KMS-11 (cell line): ENCODE measurements around the gene TSPAN18.

ENCODE experiments used
- H2AFZ ChIP-seq: fragments of 200-600 bp; sonication (generic); 2 replicates; pipeline ENCODE4 v1.6.1; 2016; ENCODE audit warnings: antibody characterized with exemption, mixed run types, low read depth
- H3K27ac ChIP-seq: fragments of 200-600 bp; sonication (generic); 2 replicates; pipeline ENCODE4 v1.6.1; 2016; ENCODE audit warnings: mild to moderate bottlenecking, mixed run types
- H3K27me3 ChIP-seq: fragments of 200-600 bp; sonication (generic); 2 replicates; pipeline ENCODE4 v1.6.1; 2017; ENCODE audit warnings: mild to moderate bottlenecking, low read depth, mixed run types, moderate library complexity; ENCODE audit not compliant: insufficient read depth
- H3K36me3 ChIP-seq: fragments of 200-600 bp; sonication (generic); 2 replicates; pipeline ENCODE4 v1.6.1; 2017; ENCODE audit warnings: mild to moderate bottlenecking, mixed run types; ENCODE audit not compliant: insufficient read depth
- H3K4me1 ChIP-seq: fragments of 200-600 bp; sonication (generic); 2 replicates; pipeline ENCODE4 v1.6.1; 2016; ENCODE audit warnings: mild to moderate bottlenecking, low read depth, mixed run types; ENCODE audit not compliant: poor library complexity, severe bottlenecking
- H3K4me2 ChIP-seq: fragments of 200-600 bp; sonication (generic); 2 replicates; pipeline ENCODE4 v1.7.0; 2016; ENCODE audit warnings: mild to moderate bottlenecking, mixed run types
- H3K4me3 ChIP-seq: fragments of 200-600 bp; sonication (generic); IDR thresholded peaks from 2 replicates; pipeline ENCODE4 v1.6.1; 2017; ENCODE audit warnings: low read depth, low read length, mixed read lengths; ENCODE audit not compliant: insufficient read depth
- H3K79me2 ChIP-seq: fragments of 200-600 bp; sonication (generic); 2 replicates; pipeline ENCODE4 v1.6.1; 2016; ENCODE audit warnings: low read depth, mixed run types; ENCODE audit not compliant: insufficient read depth
- H3K9ac ChIP-seq: fragments of 200-600 bp; sonication (generic); 2 replicates; pipeline ENCODE4 v1.6.1; 2016; ENCODE audit warnings: mild to moderate bottlenecking, mixed run types
- H4K20me1 ChIP-seq: fragments of 200-600 bp; sonication (generic); 2 replicates; pipeline ENCODE4 v1.6.1; 2016; ENCODE audit warnings: mild to moderate bottlenecking, mixed run types; ENCODE audit not compliant: insufficient read depth
- CTCF ChIP-seq: fragments of 200-600 bp; sonication (generic); conservative IDR thresholded peaks from 2 replicates; pipeline ENCODE4 v1.6.1; 2017; ENCODE audit warnings: low read depth, mild to moderate bottlenecking, antibody characterized with exemption, low read length, moderate library complexity, mixed read lengths

TSPAN18 gene

GRCh38 chr11:44878711-44879110, 151.9 kb downstream of the TSPAN18 start:
- no peak overlapping the region for H2AFZ ChIP-seq
- no peaks in the 10 kb centered on the region for H3K4me1 ChIP-seq
- no peaks in the 10 kb centered on the region for H3K79me2 ChIP-seq
- no peak overlapping the region for H3K4me2 ChIP-seq
- H3K9ac ChIP-seq = no peak overlapping the region
- H4K20me1 ChIP-seq = no peaks in the 10 kb centered on the region
- H3K4me3 ChIP-seq = no peak overlapping the region
- no peak for TF ChIP-seq CTCF
- H3K36me3 ChIP-seq = no peaks in the 10 kb centered on the region
- H3K27me3 ChIP-seq = no peaks in the 10 kb centered on the region
- no peak overlapping the region for H3K27ac ChIP-seq

GRCh38 chr11:44879432-44879831, 152.7 kb downstream of the TSPAN18 start:
- H3K27ac ChIP-seq = no peak overlapping the region
- no peak overlapping the region for H2AFZ ChIP-seq
- no peaks in the 10 kb centered on the region for H3K79me2 ChIP-seq
- H3K27me3 ChIP-seq = no peaks in the 10 kb centered on the region
- no peaks in the 10 kb centered on the region for H3K4me1 ChIP-seq
- no peak overlapping the region for H3K4me2 ChIP-seq
- H3K36me3 ChIP-seq = no peaks in the 10 kb centered on the region
- TF ChIP-seq CTCF = no peak
- H4K20me1 ChIP-seq = no peaks in the 10 kb centered on the region
- no peak overlapping the region for H3K9ac ChIP-seq
- no peak overlapping the region for H3K4me3 ChIP-seq

GRCh38 chr11:44880511-44880910, 153.7 kb downstream of the TSPAN18 start:
- Histone ChIP-seq H3K36me3 (no peaks in the 10 kb centered on the region), H3K9ac (no peak overlapping the region), H3K4me1 (no peaks in the 10 kb centered on the region), H4K20me1 (no peaks in the 10 kb centered on the region), H3K4me2 (no peak overlapping the region), H3K27ac (no peak overlapping the region), H3K27me3 (no peaks in the 10 kb centered on the region), H2AFZ (no peak overlapping the region), H3K4me3 (no peak overlapping the region), H3K79me2 (no peaks in the 10 kb centered on the region)
- no peak for TF ChIP-seq CTCF

GRCh38 chr11:44880953-44881352, 154.2 kb downstream of the TSPAN18 start:
- no peak for TF ChIP-seq CTCF
- Histone ChIP-seq H3K4me3 (no peak overlapping the region), H2AFZ (no peak overlapping the region)

More at GRCh38 chr11:44880953-44881352, 154.2 kb downstream of the TSPAN18 start:
- no peaks in the 10 kb centered on the region for H3K36me3 ChIP-seq
- H3K4me1 ChIP-seq = no peaks in the 10 kb centered on the region
- H3K79me2 ChIP-seq = no peaks in the 10 kb centered on the region
- no peaks in the 10 kb centered on the region for H4K20me1 ChIP-seq
- H3K27ac ChIP-seq = no peak overlapping the region
- H3K4me2 ChIP-seq = no peak overlapping the region
- no peaks in the 10 kb centered on the region for H3K27me3 ChIP-seq
- no peak overlapping the region for H3K9ac ChIP-seq
